Esophagus muscularis mucosa (tissue), 4 donors: ENCODE results near the gene LYPD4. TPM values are rescaled to one million over a fixed set of nuclear protein-coding genes. Genes with fewer than 3 reads are reported as not detected.

Experiments
- DNase-seq: peaks from one replicate; pipeline ENCODE4 v3.0.0-alpha.2; 2017; ENCODE audit errors: extremely low spot score
- H3K27ac ChIP-seq, 4 donors: fragments of 200-600 bp; sonication (generic); replicated peaks in 1 of 4; 1 replicate in 3 of 4; 2 replicates in 1 of 4; pipeline ENCODE4 v1.5.1; 2016 to 2019; ENCODE audit warnings: mild to moderate bottlenecking in 1 of 4
- H3K27me3 ChIP-seq, 4 donors: fragments of 200-600 bp; sonication (generic); one replicate each; pipeline versions ENCODE4 v1.5.1 to v1.6.0; 2016 to 2019
- H3K36me3 ChIP-seq, 4 donors: fragments of 200-600 bp; sonication (generic); one replicate each; pipeline ENCODE4 v1.5.1; 2016 to 2019
- H3K4me1 ChIP-seq, 4 donors: fragments of 200-600 bp; sonication (generic); one replicate each; pipeline ENCODE4 v1.5.1; 2016 to 2019
- H3K4me3 ChIP-seq, 4 donors: fragments of 200-600 bp; sonication (generic); 1 replicate in 2 of 4; 2 replicates in 2 of 4; pipeline ENCODE4 v1.5.1; 2016 to 2019; ENCODE audit warnings: mild to moderate bottlenecking in 4 of 4, moderate library complexity in 1 of 4
- H3K9me3 ChIP-seq, 4 donors: fragments of 200-600 bp; sonication (generic); 1 replicate in 3 of 4; 2 replicates in 1 of 4; pipeline ENCODE4 v1.5.1; 2016 to 2019
- CTCF ChIP-seq, 3 experiments: fragments of 200-600 bp in 2 of 3; fragments of 450-650 bp in 1 of 3; sonication (generic) in 2 of 3; IDR thresholded peaks; one replicate each; pipeline ENCODE4 v1.5.1; 2017 to 2019; ENCODE audit warnings: antibody characterized with exemption in 3 of 3, mild to moderate bottlenecking in 2 of 3, moderate library complexity in 1 of 3
- EP300 ChIP-seq: sonication (generic); formaldehyde crosslinking; IDR thresholded peaks from one replicate; pipeline ENCODE4 v1.6.1; 2017; ENCODE audit warnings: antibody characterized with exemption
- POLR2A ChIP-seq: fragments of 450-650 bp; IDR thresholded peaks from one replicate; pipeline ENCODE4 v1.6.1; 2017; ENCODE audit warnings: antibody characterized with exemption, moderate library complexity, mild to moderate bottlenecking, low read depth
- POLR2AphosphoS5 ChIP-seq, 2 donors: sonication (generic); formaldehyde crosslinking; IDR thresholded peaks; one replicate each; pipeline ENCODE4 v1.6.1; 2017; ENCODE audit warnings: antibody characterized with exemption in 2 of 2
- WGBS: methylation state at CpG from one replicate; pipeline ENCODE4 v1.1.5; 2018; 5-methylcytosine and 5-hydroxymethylcytosine counted together
- intact Hi-C: fragments of 100-400 bp; cut with DNase I; formaldehyde crosslinking; loops from one replicate; pipeline ENCODE4 v1.15.1; 2023
- total RNA-seq, 4 donors: library from RNA; depleted of rRNA; stranded (reverse); fragments of >200 nt; gene quantifications; one replicate each; pipeline versions ENCODE4 v1.1.0 to v1.2.1, GENCODE V29; 2016

The LYPD4 gene
- total RNA-seq, 4 donors from 2014 or later = not detected

GRCh38 chr19:41864374-41864773 lies 19.9 kb upstream of the LYPD4 start:
- 89% methylated on average over 5 of the region's 5 CpGs for whole genome bisulfite sequencing
- intact Hi-C loops = loop anchor here (5.0 kb wide), 1 partner anchor 88 kb away; no protein-coding TSS in a partner anchor
- TF ChIP-seq POLR2A = no peak
- TF ChIP-seq POLR2AphosphoS5 (IDR thresholded peaks at IDR 0.05) = no peak
- no peak for TF ChIP-seq CTCF (IDR thresholded peaks at IDR 0.05)
- no peak overlapping the region for H3K27ac ChIP-seq
- H3K36me3 ChIP-seq = peaks cover 31 to 84% (median 78%) of the 10 kb centered on the region in 4 donors
- H3K4me3 ChIP-seq = no peak overlapping the region
- no peak for DNase-seq
- no peaks in the 10 kb centered on the region for H3K27me3 ChIP-seq
- H3K4me1 ChIP-seq = peaks cover 29 to 74% (median 51%) of the 10 kb centered on the region in 4 donors
- H3K9me3 ChIP-seq = no peaks in the 10 kb centered on the region

GRCh38 chr19:41863209-41863931 lies 18.9 kb upstream of the LYPD4 start:
- Histone ChIP-seq H3K4me1 (peaks cover 29 to 79% (median 53%) of the 10 kb centered on the region in 4 donors), H3K36me3 (peaks cover 25 to 74% (median 68%) of the 10 kb centered on the region in 4 donors), H3K4me3 (no peak overlapping the region), H3K27ac (no peak overlapping the region), H3K27me3 (no peaks in the 10 kb centered on the region), H3K9me3 (no peaks in the 10 kb centered on the region)
- TF ChIP-seq POLR2AphosphoS5 (IDR thresholded peaks at IDR 0.05) = no peak
- TF ChIP-seq CTCF (IDR thresholded peaks at IDR 0.05) = no peak
- TF ChIP-seq POLR2A = no peak
- TF ChIP-seq EP300 = no peak
- intact Hi-C loops = loop anchor here (5.0 kb wide), 1 partner anchor 89 kb away; no protein-coding TSS in a partner anchor
- DNase-seq = no peak
- WGBS = 78% methylated on average over 11 of the region's 11 CpGs

- Histone ChIP-seq H3K4me3 (no peak overlapping the region), H3K27me3 (no peaks in the 10 kb centered on the region), H3K9me3 (no peaks in the 10 kb centered on the region), H3K36me3 (peaks cover 25 to 66% (median 62%) of the 10 kb centered on the region in 4 donors), H3K4me1 (peaks cover 29 to 72% (median 50%) of the 10 kb centered on the region in 4 donors), H3K27ac (no peak overlapping the region)
- no peak for TF ChIP-seq POLR2AphosphoS5 (IDR thresholded peaks at IDR 0.05)
- TF ChIP-seq EP300 = no peak
- no peak for TF ChIP-seq CTCF (IDR thresholded peaks at IDR 0.05)
- no peak for TF ChIP-seq POLR2A
- WGBS = 69% methylated on average over 2 of the region's 2 CpGs
- no peak for DNase-seq
- intact Hi-C loops = loop anchor here (5.0 kb wide), 1 partner anchor 90 kb away; no protein-coding TSS in a partner anchor
Measured at GRCh38 chr19:41862445-41862986, 18.0 kb upstream of the LYPD4 start.

- Histone ChIP-seq H3K4me3 (peak overlapping the region in 1 of 4 donors; percentile 99), H3K9me3 (no peaks in the 10 kb centered on the region), H3K27ac (no peak overlapping the region), H3K36me3 (peaks cover 25 to 59% (median 56%) of the 10 kb centered on the region in 4 donors), H3K27me3 (peaks cover 0 to 1% (median 0%) of the 10 kb centered on the region in 4 donors), H3K4me1 (peaks cover 29 to 68% (median 50%) of the 10 kb centered on the region in 4 donors)
- TF ChIP-seq EP300 = no peak
- no peak for TF ChIP-seq POLR2AphosphoS5 (IDR thresholded peaks at IDR 0.05)
- no peak for TF ChIP-seq POLR2A
- no peak for TF ChIP-seq CTCF (IDR thresholded peaks at IDR 0.05)
- DNase-seq = no peak
- WGBS = 74% methylated on average over 9 of the region's 9 CpGs
- intact Hi-C loops = loop anchor here (5.0 kb wide), 1 partner anchor 90 kb away; no protein-coding TSS in a partner anchor
Measured at GRCh38 chr19:41861846-41862245, 17.4 kb upstream of the LYPD4 start.
